IPS-NIHi11 (cell line): ENCODE measurements around the gene MAP2K7.
"Not testable (repeated sequence)": the region's sequence is repeated elsewhere in the genome, so short reads cannot be mapped to it uniquely, and the experiment has no call there.

ENCODE experiments used
- DNase-seq: peaks from one replicate; pipeline ENCODE4 v3.0.0; 2012; ENCODE audit warnings: mixed read lengths, low spot score

Gene MAP2K7

DNA sequence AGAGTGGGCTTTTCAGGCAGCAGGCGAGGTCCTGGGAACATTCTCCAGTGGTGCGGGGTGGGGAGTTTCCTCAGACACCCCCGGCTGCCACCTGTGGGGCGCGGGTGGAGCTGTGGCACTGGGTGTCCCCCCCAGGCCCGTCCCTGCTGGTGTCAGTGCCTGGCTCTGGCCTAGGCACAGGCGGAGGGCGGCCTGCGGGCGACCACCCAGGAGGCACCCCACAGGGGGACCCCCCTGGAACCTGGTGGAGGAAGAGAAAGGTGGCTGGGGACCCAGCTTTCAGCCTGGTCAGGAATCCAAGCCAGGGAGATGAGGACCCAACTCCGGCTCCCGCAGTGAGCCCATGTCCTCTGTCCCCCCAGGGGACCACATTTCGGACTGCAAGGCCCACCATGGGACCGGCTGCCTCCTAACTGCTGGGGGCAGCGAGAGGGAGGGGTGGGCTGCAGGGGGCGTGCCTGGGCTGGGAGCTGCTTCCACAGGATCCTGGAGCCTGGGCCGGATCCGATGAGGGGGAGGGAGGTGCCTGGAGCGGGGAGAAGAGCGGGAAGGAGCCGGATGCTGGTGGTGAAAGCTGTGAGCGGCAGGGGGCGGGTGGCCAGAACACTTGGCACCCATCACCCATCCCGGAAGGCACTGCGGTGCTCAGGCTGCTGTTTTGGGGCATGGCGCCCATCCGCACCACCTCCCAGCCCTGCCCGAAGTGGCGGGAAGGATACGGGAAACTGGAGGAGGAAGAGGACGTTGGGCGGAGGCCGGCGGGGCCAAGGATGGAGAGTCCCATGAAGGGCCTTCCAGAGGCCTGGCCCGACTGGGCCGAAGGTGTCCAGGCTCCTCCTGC lies 27.8 kb downstream of the MAP2K7 start:
- DNase-seq = no peak

DNA sequence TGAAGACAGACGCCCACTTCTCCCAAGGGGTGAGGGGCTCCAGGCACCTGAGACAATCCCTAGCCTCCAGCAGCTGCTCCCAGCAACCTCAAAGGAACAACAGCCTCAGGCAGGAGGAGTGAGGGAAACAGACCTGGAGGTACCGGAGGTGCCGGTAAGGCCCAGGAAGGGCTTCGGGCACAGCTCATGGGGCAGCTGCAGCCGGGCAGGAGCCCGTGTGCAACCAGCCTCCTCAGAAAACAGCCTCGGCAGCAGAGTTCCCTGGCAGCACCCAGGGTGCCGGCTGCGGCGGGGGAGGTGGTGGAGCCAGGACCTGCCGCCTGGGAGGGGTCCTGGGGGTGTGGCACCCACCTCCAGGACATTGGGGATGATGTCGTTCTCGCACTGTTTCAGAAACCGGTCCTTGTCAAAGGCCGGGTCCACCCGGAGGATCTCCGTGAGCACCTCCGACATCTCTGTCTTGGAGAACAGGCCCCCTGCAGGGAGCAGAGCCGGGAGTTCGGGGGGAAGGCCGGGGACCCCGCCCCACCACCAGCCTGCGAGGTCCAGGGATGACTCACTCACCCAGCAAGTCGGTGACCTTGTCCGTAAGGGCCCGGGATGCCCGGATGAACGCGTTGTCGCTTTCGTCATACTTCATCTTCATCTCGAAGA lies 28.7 kb downstream of the MAP2K7 start:
- no peak for DNase-seq

DNA sequence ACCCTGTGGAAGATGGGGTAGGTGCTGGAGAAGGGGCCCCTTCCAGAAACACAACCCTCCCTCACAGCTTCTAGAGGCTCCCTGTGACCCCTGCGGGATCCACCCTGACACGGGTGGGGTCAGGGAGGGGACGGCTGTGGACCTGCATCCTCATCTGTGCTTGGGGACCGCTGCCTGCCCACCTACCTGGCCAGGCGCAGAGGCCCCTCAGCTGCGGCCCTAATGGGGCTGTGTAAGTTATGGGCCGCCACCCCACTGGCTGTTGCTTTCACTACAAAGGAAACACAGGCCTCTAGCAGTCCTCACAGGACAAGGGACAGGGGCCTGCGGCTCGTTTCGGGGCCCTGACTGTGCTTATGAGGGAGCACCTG lies 29.2 kb downstream of the MAP2K7 start:
- no peak for DNase-seq

DNA sequence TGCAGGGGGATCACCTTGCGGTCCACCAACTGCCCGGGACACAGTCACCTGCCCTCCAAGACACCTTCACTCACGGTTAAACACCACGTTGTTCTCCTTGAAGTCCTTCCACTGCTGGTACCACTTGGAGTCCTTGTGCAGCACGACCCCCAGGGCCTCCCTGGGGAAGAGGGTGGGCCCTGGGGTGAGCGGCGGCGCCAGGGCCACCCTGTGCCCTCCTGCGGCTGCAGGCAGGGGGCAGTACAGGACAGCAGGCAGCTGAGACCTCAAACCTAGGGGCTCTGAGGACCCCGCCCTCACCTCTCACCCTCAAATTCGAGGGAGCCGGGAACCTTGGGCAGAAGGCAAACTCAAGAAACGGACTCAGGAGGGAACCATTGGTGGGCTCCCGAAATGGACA lies 29.7 kb downstream of the MAP2K7 start:
- no peak for DNase-seq

DNA sequence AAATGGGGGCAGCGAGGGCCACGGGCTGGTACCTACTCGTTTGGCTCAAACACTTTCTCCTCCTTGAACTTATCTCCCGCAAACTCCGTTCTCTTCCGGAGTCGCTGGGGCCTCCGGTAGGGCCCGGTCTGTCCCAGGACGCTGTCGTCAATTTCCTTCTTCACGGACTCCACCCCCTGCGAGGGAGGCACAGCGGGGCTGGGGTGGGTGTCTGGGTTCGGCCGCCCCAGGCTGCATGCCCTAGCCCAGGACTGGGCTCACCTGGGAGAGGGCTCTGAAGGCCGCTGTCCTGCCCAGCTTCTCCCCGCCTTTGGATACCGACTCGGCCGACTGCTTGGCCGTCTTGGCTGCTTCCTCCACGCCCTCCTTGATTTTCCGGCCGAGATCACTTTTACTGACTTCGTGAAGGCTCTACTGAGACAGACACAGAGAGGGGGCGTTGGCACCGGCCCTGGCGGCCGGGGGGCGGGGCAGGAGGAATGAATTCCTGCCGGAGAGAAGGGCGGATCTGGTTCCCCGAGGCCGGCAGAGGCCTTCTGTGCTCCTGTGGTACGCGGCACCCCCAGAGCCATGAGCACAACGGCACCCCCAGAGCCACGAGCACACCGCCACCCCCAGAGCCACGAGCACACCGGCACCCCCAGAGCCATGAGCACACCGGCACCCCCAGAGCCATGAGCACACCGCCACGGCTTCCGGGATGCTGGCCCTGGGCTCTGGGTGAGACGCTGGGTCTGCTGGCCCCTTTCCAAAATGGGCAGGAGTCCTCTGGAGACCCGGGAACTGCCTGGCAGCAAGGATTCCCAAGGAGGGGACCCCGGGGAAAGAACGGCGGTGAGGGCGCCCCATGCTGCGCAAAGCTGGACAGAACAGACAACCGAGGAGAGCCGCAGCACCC lies 30.4 kb downstream of the MAP2K7 start:
- no peak for DNase-seq

DNA sequence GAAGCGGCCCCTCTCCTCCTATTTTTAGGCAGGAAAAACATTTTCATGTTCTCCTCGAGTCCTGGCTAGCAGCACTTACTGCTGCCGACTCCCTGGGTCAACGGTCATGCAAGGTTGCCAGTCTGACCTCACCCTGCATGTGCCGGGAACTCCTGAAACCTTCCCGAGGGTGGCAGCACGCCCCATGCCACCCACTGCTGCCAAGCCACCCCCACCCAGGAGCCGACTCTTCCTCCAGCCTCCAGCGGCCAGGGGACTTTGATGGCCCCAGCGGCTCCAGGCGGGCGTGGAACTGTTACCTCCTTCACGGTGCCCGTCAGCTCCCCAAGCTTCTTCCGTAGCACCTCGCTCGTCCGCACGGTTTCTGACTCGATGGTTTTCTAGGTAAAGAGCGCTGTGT lies 31.1 kb downstream of the MAP2K7 start:
- no peak for DNase-seq

DNA sequence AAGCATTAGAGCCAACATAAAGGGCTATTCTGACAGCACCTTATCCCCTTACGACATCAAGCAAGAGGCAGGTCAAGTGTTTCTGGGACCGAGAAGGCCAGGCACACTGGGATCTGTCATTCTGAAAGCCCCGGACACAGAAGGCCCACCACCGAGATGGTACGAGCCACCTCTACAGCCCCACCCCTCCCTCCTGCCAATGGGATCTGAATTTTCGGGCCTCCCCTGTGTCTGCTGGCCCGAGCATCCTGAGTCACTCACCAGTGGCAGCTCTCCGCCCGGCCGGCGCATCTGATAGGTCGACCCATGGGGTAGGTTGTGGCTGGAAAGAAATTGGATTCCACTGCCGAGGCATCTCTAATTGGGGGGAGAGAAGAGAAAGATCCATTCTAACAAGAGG lies 37.2 kb downstream of the MAP2K7 start:
- no peak for DNase-seq

DNA sequence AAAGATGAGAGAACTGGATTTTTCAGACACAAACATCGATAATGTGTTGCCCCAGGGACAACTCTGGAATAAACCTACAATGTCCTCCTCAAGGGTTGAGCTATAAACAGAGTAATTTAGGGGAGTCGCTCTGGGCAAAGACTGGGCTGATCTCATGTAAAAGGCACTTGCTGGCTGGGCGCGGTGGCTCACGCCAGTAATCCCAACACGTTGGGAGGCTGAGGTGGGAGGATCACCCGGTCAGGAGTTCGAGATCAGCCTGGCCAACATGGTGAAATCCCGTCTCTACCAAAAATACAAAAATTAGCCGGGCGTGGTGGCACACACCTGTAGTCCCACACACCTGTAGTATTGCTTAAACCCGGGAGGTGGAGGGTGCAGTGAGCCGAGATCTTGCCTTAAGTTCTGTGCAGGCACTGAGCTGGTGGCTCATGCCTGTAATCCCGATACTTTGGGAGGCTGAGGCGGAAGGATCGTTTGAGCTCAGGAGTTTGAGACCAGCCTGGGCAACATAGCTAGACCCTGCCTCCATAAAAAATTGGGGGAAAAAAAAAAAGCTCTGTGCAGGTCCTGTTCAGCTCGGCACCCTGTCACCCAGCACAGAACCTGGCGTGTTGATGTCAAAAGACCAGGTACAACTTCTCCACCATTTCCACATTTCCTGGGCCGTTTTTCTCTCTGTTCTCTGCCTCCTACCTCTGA lies 38.4 kb downstream of the MAP2K7 start:
- no peak for DNase-seq

DNA sequence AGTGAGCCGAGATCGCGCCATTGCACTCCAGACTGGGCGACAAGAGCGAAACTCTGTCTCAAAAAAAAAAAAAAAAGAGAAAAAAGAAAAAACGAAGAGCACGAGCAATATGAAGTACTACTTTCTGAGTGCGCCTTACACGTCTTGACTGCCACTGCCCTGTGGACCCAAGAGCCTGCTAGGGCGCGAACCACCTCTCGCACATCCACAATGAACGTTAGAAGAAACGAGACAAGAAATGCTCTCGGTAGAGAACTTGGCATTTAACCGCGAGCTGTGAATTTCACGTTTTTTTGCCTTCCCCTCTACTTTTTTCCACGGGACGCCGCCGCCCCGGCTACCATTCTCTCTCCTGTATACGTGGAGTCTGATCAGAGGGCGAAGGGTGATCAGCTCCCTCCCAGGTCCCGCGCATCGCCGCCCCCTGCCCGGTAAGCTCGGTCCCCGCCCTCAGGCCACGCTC lies 39.3 kb downstream of the MAP2K7 start:
- no peak for DNase-seq

DNA sequence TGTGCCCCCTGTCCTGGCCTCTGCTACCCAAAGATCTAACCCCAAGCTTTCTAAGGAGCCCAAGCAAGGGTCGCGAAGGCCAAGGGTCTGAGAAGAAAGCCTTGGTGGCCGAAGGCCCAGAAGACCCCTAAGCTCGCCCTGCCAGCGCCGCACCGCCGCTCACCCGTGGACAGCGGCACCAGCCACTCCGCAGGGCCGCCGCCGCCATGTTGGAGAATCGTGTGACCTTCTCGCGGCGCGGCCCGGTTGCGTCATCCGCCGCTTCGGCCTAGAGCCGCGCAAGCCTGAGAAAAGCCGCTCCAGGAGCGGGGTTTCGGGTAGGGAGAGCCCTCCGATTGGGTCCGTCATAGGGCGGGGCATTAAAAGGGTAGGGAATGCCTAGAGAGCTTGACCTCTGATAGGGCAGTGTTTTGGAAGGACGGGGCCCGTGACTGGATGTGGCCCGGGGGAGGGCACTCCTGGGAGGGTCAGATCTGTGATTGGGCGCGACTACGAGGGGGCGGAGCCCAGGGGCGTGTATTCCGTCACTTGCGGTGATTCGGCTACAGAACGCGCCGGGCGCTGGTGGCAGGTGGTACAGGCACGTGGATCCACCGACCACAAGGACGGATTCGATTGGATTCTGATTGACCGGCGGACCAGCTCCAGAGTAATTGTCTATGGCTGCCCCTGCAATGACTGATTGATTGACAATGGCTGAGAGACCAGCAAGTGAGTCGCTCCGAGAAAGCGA lies 39.9 kb downstream of the MAP2K7 start, which contains the start of gene TIMM44:
Gene TIMM44, minus strand, starts transcription at position 223 of the 733 bp plus-strand sequence. Its CDS starts 15 bp downstream, at position 208.
- DNase-seq = peak; percentile 97

DNA sequence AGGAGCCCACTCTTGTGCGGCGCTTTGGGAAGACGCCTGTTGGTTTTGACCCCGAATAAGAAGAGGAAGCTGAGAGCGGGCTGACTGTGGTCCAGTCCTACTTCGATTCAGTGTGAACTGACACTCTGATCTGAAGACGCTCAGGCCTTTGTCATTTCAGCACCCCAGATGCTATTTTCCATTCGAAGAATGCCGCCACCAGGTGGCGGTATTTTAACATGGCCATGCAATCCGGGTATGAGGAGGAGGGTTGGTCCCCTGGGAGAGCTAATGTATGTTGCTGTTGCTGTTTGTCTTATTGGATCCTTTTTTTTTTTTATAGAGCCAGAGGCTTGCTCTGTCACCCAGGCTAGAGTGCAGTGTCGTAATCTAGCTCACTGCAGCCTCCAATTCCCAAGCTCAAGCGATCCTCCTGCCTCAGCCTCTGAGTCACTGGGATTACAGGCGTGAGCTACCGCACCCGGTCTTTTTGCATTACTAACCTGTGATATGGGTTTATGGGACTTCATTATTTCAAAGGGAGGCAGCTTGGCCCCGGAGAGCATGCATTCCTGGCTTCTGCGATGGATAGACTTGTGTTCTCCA lies 40.6 kb downstream of the MAP2K7 start:
- DNase-seq = peak; percentile 75

DNA sequence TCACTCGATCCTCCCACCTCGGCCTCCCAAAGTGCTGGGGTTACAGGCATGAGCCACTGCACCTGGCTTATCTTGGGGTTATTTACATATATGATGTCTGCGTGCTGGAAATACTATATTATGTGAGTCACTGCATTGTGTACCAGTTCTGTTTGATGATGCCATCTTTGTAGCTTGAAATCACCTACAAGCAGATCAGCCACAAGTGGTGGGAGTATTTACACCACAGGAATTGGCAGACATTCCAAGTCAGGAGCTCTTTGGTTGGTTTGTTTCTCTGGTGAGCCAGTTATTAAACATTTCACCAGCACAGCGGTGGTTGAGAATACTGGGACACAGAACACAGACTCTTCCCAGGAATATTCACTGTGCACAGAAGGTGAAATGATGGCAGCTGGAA lies 44.3 kb downstream of the MAP2K7 start:
- no peak for DNase-seq

DNA sequence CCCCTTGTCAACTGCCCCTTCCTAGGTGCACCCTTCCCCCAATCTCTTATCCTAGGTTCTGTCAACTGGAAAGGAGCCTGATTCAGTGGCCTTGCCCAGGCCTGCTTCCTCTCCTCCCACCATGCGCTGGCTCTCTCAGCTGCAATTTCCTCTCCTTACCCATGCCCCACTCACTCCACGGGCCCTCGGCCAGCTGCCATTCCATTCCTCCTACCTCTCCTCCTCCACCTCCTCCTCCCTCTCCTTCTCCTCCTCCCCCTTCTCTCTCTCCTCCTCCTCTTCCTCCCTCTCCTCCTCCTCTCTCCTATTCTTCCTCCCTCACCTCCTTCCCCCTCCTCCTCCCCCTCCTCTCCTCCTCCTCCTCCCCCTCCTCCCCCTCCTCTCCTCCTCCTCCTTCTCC lies 49.4 kb downstream of the MAP2K7 start:
- no peak for DNase-seq

DNA sequence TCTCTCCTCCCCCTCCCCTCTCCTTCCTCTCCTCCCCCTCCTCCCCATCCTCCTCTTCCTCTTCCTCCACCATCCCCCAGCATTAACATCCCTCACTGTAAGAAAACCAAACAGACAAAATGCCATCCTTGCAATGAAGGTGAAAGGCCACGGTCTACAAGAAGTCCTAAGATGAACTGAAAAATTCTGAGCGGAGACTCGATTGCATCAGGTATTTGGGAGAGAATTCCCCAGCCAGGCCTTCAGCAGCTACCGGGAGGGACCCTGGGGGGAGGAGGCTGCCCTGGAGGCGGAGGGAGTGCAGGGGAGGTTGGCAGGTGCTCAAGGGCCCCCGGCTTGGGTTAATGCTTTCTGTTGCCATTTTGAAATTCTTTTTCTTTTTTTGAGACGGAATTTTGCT lies 49.9 kb downstream of the MAP2K7 start:
- DNase-seq = no peak

DNA sequence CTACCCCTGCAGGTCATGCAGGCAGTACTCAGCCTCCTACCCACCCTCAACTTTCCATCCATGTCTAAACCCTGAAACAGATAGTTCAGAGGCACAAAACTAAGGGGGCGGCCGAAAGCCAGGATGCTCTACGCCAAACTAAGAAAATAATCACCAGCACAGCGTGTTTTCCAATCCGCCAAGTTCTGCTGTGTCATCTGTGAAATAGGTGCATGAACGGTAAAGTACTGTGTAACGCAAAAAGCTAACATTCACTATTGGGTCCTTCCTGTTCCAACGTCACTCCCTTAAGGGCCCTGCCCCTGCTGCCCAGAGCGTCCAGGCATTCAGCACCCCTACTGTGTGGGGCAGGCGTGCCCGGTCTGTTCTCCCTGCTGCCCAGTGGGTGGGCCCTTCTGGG lies 52.0 kb downstream of the MAP2K7 start:
- DNase-seq = no peak

DNA sequence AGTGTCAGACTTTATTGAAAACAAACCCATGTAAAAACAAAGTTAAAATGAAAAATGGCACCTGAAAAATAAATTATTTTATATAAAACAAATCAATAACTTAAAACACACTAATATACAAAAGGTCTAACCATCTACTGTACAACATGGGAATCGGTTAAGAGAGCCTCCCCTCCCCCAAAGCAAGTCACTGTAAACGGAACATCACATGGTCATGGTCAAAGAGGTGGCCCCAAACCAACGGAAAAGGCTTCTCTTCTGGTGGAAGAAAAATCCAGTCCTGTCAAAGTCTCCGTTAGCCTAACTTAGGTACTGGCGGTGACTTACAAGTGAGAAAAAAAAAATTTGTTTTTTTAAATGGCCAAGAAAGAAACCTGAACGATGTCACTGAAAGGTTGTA lies 55.5 kb downstream of the MAP2K7 start:
- DNase-seq = no peak

DNA sequence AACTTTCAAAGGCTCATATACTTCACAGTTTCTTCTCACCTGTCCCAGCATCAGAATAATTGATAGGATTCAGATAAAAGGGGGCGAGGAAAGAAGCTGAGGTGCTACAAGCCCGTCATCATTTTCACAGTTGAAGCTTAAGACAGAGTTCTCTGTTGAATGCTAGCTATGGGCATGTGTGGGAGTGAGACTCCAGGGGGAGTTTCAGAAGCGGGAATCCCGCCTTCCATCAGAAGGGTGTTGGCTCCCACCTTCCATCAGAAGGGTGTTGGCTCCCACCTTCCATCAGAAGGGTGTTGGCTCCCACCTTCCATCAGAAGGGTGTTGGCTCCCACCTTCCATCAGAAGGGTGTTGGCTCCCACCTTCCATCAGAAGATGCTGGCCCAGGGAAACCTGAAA lies 57.4 kb downstream of the MAP2K7 start:
- not testable (repeated sequence) for DNase-seq

DNA sequence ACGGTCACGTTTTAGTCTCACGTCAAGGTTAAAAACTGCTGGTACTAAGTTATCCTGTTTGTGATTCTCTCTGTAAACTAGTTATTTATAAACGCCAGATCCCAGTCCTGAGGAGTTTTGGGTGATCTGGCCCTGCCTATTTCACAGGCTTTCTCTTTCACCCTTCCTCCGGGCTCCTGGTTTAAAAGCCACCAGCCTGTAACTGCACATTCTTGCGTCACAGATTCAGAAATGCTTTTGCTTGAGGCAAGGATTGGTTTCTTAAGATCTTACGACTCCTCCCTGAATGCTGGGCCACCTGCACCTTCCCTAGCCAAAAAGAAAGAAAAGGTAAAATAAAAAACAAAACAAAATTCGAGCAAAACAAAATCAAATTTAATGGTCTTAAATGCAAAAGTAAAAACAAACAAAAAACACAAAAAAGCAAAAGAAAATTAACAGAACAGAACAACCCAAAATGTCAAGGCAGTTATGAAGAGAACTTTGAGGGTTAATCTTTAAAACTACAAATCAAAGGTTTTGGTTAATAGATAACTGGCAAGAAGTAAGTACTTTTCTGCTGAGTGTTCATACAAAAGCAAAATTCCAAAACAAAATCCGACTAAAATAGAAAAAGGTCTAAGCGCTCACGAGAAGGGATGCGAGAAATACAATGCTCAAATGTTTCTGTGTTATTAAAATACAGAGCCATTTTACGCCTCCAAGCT lies 58.4 kb downstream of the MAP2K7 start:
- no peak for DNase-seq

DNA sequence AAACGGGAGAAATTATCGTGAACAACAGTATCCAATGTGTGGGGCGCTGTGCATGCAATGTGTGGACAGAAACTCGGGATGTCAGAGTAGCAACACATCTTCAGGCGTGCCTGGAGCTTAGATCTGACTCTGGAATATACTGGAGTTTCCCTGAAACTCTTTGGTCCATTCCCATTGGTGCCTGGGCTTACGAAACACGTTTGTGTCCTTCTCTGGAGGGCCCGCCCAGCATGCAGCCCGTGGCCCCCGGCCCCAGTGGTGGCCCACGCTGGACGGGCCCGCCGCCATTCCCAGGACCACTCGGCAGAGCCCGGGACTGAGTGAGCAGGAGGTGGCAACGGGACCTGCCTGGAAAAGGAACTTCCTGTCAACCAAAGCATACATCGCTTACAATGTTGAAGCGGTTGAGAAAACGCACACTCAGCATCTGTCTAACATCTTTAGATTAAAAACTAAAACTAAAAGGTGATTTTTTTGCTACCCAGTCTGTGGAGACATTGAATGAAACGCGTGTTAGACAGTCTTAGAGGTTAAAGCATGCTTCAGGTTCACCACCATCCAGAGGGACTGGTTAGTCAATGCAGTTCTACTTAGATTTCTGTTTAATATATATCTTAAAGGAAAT lies 59.1 kb downstream of the MAP2K7 start:
- DNase-seq = no peak

DNA sequence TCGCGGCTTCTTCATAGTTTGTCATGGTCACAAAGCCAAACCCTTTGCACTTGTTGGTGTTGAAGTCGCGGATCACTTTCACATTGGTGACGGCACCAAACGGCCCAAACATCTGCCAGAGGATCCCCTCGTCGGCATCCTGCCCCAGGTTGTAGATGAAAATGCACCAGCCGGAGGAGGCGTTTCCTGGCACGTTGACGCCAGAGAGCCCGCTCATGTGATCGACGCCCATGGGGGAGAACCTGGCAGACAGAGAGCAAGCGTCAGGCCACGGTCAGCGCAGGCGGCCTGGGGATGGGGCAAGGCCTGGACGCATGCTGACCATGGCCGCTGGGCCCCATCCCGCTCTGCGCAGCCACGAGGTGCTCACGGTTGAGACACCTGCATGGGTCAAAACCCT lies 59.9 kb downstream of the MAP2K7 start:
- no peak for DNase-seq
